ENCODE results near the gene FAM110C. TPM values are rescaled to one million over a fixed set of nuclear protein-coding genes. Genes with fewer than 3 reads are reported as not detected.

The FAM110C gene
- total RNA-seq, 1 experiment from 2014 or later, result 5.0 TPM

- no peaks in the 10 kb centered on the region for H3K9me2 ChIP-seq (replicated peaks; ENCODE audit: low read length)
- H3K9ac ChIP-seq (ENCODE audit: low read length), result peak overlapping the region; percentile 59
- DNase-seq (peak; percentile 24), ATAC-seq (peak; percentile 10)
- intact Hi-C loops (cut with micrococcal nuclease), result no loop called here
- TF ChIP-seq CTCF (conservative IDR thresholded peaks at IDR 0.05; ENCODE audit: low read depth, low read length) (no peak), EZH2 (IDR thresholded peaks at IDR 0.05; ENCODE audit: low read length, unreplicated experiment) (no peak), EZH2phosphoT487 (IDR thresholded peaks at IDR 0.05; ENCODE audit: borderline replicate concordance, low read length) (no peak)
- H3K4me3 ChIP-seq (ENCODE audit: low read length), result peak overlapping the region; percentile 83
- ChIA-PET POLR2A (ENCODE audit: unreplicated experiment) (no interaction called here), CTCF (no interaction called here)
- no TSS peak for BruUV-seq (replicated peaks)
- H3K4me1 ChIP-seq (ENCODE audit: insufficient read depth, low read length), result peaks cover 37% of the 10 kb centered on the region
- peaks cover 8% of the 10 kb centered on the region; the same call in 1 of the 2 replicates for H4K20me1 ChIP-seq (ENCODE audit: low read length)
- H3K27me3 ChIP-seq (ENCODE audit: low read length), result no peaks in the 10 kb centered on the region
- H3K4me2 ChIP-seq (ENCODE audit: low read length), result peak overlapping the region; percentile 97
- no peaks in the 10 kb centered on the region for H3K9me3 ChIP-seq (ENCODE audit: low read length)
- H3K36me3 ChIP-seq (ENCODE audit: low read depth, low read length), result 0 out of 2 replicates have a peak, but pooled peaks cover 2% of the 10 kb centered on the region
- peaks cover 37% of the 10 kb centered on the region for H3K79me2 ChIP-seq (ENCODE audit: low read length)
- H3K27ac ChIP-seq (ENCODE audit: low read length), result no peak overlapping the region
- peak overlapping the region; percentile 69 for H2AFZ ChIP-seq (ENCODE audit: low read length)
- no peaks in the 10 kb centered on the region for H3F3A ChIP-seq (ENCODE audit: low read length, unreplicated experiment)
Observed at GRCh38 chr2:45342-46130, 769 bp downstream of the FAM110C start.

DNA sequence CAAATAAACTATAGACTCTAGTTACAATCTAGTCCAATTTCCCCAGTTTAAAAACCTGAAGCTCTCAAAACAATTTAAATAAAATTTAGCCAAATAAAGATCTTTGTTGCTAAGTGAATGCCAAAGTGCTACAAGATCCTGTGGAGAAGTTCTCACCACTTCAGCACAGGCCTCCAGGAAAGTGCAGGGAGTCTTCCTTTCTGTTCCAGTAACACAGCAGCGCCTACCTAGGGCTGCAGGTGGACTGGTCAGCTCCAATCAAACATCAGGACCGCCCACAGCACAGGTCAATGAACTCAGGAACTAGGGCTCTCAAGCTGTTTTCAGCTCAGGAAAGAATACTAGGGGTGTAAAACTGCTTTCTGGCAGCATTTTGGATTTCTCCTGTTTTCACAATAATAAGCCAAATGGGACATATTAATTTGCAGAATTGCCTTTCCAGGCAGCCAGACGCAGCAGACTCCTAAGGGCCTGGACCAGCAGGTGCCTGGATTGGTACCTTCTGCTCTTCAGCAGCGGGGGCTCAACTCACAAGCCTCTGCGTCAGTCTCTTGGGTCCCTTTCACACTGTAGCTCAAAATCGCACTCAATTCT, 1.5 kb downstream of the FAM110C start:
- peaks cover 8% of the 10 kb centered on the region; the same call in 1 of the 2 replicates for H4K20me1 ChIP-seq (ENCODE audit: low read length)
- peak; percentile 28 for ATAC-seq
- H3K27me3 ChIP-seq (ENCODE audit: low read length), result no peaks in the 10 kb centered on the region
- no peaks in the 10 kb centered on the region for H3K9me3 ChIP-seq (ENCODE audit: low read length)
- H3K27ac ChIP-seq (ENCODE audit: low read length), result no peak overlapping the region
- no peak overlapping the region for H3K9ac ChIP-seq (ENCODE audit: low read length)
- H3K4me1 ChIP-seq (ENCODE audit: insufficient read depth, low read length), result peaks cover 37% of the 10 kb centered on the region
- H3K36me3 ChIP-seq (ENCODE audit: low read depth, low read length), result 0 out of 2 replicates have a peak, but pooled peaks cover 2% of the 10 kb centered on the region
- no TSS peak for BruUV-seq (replicated peaks)
- peak overlapping the region; percentile 69 for H2AFZ ChIP-seq (ENCODE audit: low read length)
- no peaks in the 10 kb centered on the region for H3K9me2 ChIP-seq (replicated peaks; ENCODE audit: low read length)
- peaks cover 37% of the 10 kb centered on the region for H3K79me2 ChIP-seq (ENCODE audit: low read length)
- CTCF ChIA-PET, result no interaction called here
- H3K4me2 ChIP-seq (ENCODE audit: low read length), result peak overlapping the region; percentile 97
- H3K4me3 ChIP-seq (ENCODE audit: low read length), result peak overlapping the region; percentile 83
- POLR2A ChIA-PET (ENCODE audit: unreplicated experiment), result no interaction called here
- DNase-seq, result peak; percentile 35
- no peaks in the 10 kb centered on the region for H3F3A ChIP-seq (ENCODE audit: low read length, unreplicated experiment)
- intact Hi-C loops (cut with micrococcal nuclease), result loop anchor here (1.0 kb wide), 1 partner anchor 97 kb away; no protein-coding TSS in a partner anchor
- TF ChIP-seq CTCF (conservative IDR thresholded peaks at IDR 0.05; ENCODE audit: low read depth, low read length) (no peak), EZH2phosphoT487 (IDR thresholded peaks at IDR 0.05; ENCODE audit: borderline replicate concordance, low read length) (no peak), EZH2 (IDR thresholded peaks at IDR 0.05; ENCODE audit: low read length, unreplicated experiment) (no peak)

All from PC-3 (cell line).